Tibial nerve (tissue), 3 donors: Measurements from ENCODE around the gene HACL1.

Source experiments
- POLR2A ChIP-seq, 2 donors: fragments of 450-650 bp; IDR thresholded peaks; one replicate each; pipeline ENCODE4 v1.6.1; 2017; ENCODE audit warnings: antibody characterized with exemption in 2 of 2, mild to moderate bottlenecking in 2 of 2, moderate library complexity in 2 of 2
- TF ChIP-seq, protein P1 (sequence below), 5 experiments: fragments of 200-600 bp in 3 of 5; fragments of 450-650 bp in 2 of 5; sonication (generic) in 3 of 5; IDR thresholded peaks; one replicate each; pipeline ENCODE4 v1.5.1; 2016 to 2019; ENCODE audit warnings: antibody characterized with exemption in 5 of 5, mild to moderate bottlenecking in 3 of 5, moderate library complexity in 2 of 5

GRCh38 chr3:15638891-15639262 lies 37.5 kb upstream of the HACL1 start:
- no peak for TF ChIP-seq POLR2A (IDR thresholded peaks at IDR 0.05)
- TF ChIP-seq, protein P1, sequence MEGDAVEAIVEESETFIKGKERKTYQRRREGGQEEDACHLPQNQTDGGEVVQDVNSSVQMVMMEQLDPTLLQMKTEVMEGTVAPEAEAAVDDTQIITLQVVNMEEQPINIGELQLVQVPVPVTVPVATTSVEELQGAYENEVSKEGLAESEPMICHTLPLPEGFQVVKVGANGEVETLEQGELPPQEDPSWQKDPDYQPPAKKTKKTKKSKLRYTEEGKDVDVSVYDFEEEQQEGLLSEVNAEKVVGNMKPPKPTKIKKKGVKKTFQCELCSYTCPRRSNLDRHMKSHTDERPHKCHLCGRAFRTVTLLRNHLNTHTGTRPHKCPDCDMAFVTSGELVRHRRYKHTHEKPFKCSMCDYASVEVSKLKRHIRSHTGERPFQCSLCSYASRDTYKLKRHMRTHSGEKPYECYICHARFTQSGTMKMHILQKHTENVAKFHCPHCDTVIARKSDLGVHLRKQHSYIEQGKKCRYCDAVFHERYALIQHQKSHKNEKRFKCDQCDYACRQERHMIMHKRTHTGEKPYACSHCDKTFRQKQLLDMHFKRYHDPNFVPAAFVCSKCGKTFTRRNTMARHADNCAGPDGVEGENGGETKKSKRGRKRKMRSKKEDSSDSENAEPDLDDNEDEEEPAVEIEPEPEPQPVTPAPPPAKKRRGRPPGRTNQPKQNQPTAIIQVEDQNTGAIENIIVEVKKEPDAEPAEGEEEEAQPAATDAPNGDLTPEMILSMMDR (IDR thresholded peaks at IDR 0.05), result no peak
